Measurements from ENCODE around the gene CNNM2.

The CNNM2 gene

DNA sequence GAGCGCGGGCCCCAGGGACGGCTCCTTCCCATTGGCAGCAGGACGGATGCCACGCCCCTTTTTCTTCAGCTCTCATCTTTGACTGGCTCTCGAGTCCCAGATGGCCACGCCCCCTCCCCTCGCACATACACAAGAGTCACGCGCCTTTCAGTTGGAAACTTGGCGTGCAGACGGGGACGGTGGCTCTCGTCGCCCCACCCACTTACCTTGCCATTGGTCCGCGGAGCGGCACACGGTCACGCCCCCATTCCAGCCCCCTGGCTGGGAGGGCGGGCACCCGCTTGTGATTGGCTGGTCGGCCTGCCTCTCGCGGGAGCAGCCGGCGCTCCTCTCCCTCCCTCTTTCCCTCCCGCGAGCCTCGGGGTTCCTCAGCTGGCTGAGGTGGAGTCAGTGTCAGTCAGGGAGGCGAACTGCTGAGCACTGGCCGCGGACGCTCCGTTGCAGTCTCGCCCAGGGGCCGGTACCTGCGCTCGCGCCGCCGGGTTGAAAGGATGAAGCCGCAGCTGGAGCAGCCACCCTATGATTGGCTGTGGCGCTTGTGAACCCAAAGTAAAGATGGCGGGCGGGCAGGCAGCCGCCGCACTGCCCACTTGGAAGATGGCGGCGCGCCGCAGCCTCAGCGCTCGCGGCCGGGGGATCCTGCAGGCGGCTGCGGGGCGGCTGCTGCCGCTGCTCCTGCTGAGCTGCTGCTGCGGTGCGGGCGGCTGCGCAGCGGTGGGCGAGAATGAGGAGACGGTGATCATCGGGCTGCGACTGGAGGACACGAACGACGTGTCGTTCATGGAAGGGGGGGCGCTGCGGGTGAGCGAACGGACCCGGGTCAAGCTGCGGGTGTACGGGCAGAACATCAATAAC is at the start of gene CNNM2:
Gene CNNM2 (plus strand): TSS at position 333 of the 855 bp plus-strand sequence. CDS start 187 bp downstream, at position 520.
- peak; percentile 98 for DNase-seq (ENCODE audit: low read depth)
- TF ChIP-seq, protein P1, sequence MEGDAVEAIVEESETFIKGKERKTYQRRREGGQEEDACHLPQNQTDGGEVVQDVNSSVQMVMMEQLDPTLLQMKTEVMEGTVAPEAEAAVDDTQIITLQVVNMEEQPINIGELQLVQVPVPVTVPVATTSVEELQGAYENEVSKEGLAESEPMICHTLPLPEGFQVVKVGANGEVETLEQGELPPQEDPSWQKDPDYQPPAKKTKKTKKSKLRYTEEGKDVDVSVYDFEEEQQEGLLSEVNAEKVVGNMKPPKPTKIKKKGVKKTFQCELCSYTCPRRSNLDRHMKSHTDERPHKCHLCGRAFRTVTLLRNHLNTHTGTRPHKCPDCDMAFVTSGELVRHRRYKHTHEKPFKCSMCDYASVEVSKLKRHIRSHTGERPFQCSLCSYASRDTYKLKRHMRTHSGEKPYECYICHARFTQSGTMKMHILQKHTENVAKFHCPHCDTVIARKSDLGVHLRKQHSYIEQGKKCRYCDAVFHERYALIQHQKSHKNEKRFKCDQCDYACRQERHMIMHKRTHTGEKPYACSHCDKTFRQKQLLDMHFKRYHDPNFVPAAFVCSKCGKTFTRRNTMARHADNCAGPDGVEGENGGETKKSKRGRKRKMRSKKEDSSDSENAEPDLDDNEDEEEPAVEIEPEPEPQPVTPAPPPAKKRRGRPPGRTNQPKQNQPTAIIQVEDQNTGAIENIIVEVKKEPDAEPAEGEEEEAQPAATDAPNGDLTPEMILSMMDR (conservative IDR thresholded peaks at IDR 0.05; ENCODE audit: low read depth, low read length) = no peak
- peak within 1 kb of the TSS; percentile 93 for H3K4me3 ChIP-seq (ENCODE audit: low read length)

DNA sequence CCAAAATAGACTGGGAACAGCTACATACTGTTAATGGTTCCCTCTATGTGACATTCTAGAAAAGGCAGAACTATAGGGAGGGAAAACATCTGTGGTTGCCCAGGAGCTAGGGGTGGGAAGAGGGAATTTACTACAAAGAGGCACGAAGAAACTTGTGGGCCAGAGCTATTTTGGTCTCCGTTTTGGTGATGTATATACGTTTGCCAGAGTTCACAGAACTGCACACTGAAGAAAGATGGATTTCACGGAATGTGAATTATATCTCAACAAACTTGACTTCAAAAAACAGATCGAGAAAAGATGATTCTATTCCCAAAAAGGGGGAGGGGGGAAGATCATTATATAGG is 49.2 kb upstream of the CNNM2 start:
- TF ChIP-seq, protein P1 (conservative IDR thresholded peaks at IDR 0.05; ENCODE audit: low read depth, low read length) = no peak
- no peak for DNase-seq (ENCODE audit: low read depth)
- H3K4me3 ChIP-seq (ENCODE audit: low read length) = peak overlapping the region; percentile 65

DNA sequence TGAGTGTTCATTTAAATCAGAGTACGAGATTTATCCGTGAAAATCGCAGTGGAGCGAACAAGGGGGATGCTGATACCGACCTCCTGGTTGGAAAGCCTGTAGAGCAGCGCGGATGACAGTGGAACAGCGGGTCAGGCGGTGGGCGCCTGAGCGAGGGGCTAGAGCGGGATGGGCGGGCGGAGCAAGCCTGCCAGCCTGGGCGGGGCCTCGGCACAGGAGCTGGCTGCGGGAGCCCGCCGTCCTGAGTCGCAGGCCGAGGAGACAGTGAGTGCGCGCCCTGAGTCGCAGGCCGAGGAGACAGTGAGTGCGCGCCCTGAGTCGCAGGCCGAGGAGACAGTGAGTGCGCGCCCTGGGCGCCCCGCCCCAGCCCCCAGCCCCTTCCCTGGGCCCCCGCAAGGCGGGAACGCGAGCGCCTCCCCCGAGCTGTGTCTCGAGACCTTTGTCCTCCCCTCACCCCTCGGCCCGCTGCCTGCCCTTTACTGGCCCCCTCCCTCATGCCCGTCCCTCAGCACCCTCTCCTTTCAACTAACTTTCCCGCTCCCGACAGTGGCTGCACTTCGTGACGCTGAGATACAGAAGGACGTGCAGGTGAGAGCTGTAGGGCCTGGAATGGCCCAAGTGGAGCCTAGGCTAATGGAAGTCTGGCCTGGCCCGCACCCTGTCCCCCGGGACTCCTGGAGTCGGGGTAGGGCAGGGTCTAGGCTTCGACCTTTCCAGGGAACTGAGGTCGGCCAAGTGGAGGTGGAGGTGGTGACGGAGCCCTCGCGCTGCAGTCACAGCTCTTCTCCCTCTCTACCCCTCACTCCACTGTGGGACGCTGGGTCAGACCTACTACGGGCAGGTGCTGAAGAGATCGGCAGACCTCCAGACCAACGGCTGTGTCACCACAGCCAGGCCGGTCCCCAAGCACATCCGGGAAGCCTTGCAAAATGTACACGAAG is 48.6 kb upstream of the CNNM2 start, which contains the start of gene AS3MT:
Gene AS3MT (plus strand): TSS at position 213 of the 941 bp plus-strand sequence. CDS start 123 bp downstream, at position 336.
- peak within 1 kb of the TSS; percentile 65 for H3K4me3 ChIP-seq (ENCODE audit: low read length)
- TF ChIP-seq, protein P1 (conservative IDR thresholded peaks at IDR 0.05; ENCODE audit: low read depth, low read length) = no peak
- no peak for DNase-seq (ENCODE audit: low read depth)

DNA sequence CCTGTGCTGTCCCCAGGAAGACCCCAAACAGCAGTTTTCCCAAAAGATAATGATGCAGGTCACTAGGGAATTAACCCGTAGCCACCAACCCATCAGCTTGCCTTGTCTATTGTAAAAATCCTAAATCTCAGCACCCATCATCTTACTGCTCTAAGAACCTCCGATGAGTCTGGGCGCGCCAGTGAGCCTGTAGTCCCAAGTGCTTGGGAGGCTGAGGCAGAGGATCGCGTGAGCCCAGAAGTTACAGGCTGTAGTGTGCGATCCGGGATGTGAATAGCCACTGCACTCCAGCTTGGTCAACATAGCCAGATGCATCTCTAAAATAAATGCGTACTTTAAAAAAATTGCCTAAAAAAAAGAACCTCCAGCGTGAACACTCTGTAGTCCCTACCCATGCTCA is 47.9 kb upstream of the CNNM2 start:
- DNase-seq (ENCODE audit: low read depth) = no peak
- H3K4me3 ChIP-seq (ENCODE audit: low read length) = peak overlapping the region; percentile 65
- TF ChIP-seq, protein P1 (conservative IDR thresholded peaks at IDR 0.05; ENCODE audit: low read depth, low read length) = no peak

DNA sequence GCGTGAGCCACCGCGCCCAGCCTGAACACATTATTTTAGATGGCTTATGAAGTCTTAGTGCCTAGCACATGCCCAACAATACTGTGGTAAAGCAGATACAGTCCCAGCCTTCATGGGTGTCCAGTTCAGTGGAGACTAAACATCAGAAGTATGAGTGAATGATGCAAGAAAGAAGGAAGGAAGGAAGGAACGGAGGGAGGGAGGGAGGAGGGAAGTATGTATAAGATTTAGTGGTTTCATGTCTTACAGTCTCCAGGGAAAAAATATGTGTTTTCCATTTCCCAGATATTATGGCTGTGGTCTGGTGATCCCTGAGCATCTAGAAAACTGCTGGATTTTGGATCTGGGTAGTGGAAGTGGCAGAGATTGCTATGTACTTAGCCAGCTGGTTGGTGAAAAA is 45.9 kb upstream of the CNNM2 start:
- H3K4me3 ChIP-seq (ENCODE audit: low read length) = no peak overlapping the region
- TF ChIP-seq, protein P1 (conservative IDR thresholded peaks at IDR 0.05; ENCODE audit: low read depth, low read length) = no peak
- no peak for DNase-seq (ENCODE audit: low read depth)

DNA sequence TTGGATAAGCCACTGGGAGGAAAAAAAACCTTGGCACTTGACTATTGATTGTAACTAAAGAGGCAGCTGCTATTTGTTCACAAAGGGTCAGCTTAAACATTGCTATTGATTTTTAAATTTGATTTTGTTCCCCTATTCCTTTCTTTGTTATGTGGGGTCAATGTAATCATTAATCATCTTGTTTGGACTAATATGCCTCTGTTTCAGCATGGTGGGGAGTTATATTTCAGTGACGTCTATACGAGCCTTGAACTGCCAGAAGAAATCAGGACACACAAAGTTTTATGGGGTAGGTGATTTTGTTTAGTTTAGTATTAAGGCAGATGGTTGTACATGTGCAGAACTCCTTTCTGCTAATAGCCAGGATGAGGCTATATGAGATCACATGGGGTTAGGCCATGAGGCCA is 41.3 kb upstream of the CNNM2 start:
- DNase-seq (ENCODE audit: low read depth) = no peak
- TF ChIP-seq, protein P1 (conservative IDR thresholded peaks at IDR 0.05; ENCODE audit: low read depth, low read length) = no peak
- no peak overlapping the region for H3K4me3 ChIP-seq (ENCODE audit: low read length)
